ENCODE results near the gene UBE2F. TPM values are rescaled to one million over a fixed set of nuclear protein-coding genes. Genes with fewer than 3 reads are reported as not detected.

UBE2F gene
- polyA plus RNA-seq, 1 of the 3 experiments (the other 2 are of a cell fraction) = 56.9 TPM

DNA sequence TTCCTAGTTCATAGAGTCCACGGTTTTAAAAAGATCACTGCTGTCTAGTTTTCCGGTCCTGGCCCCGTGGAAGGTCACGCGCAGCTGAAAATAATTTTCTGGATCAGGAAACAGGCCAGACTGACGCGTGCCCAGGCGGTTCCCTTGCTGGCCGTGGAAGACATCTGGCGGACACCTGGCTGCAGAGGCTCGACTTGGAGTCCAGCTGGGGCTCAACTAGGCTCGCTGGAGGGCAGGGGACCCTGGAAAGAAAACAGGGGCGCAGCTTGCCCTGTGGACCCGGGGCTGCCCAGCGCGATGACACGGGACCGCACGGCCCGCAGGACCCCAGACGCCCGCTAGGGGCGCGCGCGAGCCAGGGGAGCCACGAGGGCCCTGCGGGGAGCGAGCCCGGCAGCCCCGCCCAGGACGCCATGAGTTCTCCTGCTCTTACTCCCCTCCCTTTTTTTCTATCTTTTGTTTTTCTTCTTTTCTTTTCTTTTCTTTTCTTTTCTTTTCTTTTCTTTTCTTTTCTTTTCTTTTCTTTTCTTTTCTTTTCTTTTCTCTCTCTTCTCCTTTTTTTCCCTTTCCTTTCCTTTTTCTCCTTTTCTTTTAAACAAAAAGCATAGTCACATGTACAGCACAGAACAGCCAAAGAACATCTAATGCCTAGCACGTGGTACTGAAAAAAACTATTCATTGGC, 43.2 kb upstream of the UBE2F start:
- TF ChIP-seq FOXJ3 (CRISPR knock-in tag; IDR thresholded peaks at IDR 0.05) (0 out of 2 replicates have a peak, but pooled peaks have one; percentile 56), YY1 (IDR thresholded peaks at IDR 0.05; ENCODE audit: low read depth) (peak; percentile 70), PBX3 (IDR thresholded peaks at IDR 0.05) (0 out of 2 replicates have a peak, but pooled peaks have one; percentile 7), TCF12 (IDR thresholded peaks at IDR 0.05) (peak; percentile 92), RAD21 (IDR thresholded peaks at IDR 0.05; ENCODE audit: low read length) (peak; percentile 75), IRF3 (IDR thresholded peaks at IDR 0.05; ENCODE audit: low read depth, low read length) (no peak), POLR2AphosphoS5 (IDR thresholded peaks at IDR 0.05; ENCODE audit: low read depth, low read length) (peak; percentile 60; the same call in 1 of the 2 replicates), EP300 (IDR thresholded peaks at IDR 0.05; ENCODE audit: borderline replicate concordance in 1 of 2, low read depth in 1 of 2, low read length in 1 of 2) (peak in 1 of 2 experiments; percentile 34; a peak in 1 of 4 replicates), RCOR1 (IDR thresholded peaks at IDR 0.05; ENCODE audit: low read length) (peak; percentile 84), ELF1 (IDR thresholded peaks at IDR 0.05) (no peak), TAF1 (IDR thresholded peaks at IDR 0.05; ENCODE audit: borderline replicate concordance, low read depth, low read length) (no peak), SMC3 (IDR thresholded peaks at IDR 0.05; ENCODE audit: low read depth, low read length) (peak; percentile 53; the same call in 1 of the 2 replicates), MXI1 (IDR thresholded peaks at IDR 0.05; ENCODE audit: low read depth, low read length) (peak; percentile 70; the same call in 1 of the 2 replicates), NFIC (IDR thresholded peaks at IDR 0.05; ENCODE audit: borderline replicate concordance) (no peak), CHD2 (IDR thresholded peaks at IDR 0.05; ENCODE audit: low read length, partially characterized antibody) (peak; percentile 67), FOSL2 (IDR thresholded peaks at IDR 0.05; ENCODE audit: borderline replicate concordance, low read depth) (no peak)
- TF ChIP-seq, protein P1, sequence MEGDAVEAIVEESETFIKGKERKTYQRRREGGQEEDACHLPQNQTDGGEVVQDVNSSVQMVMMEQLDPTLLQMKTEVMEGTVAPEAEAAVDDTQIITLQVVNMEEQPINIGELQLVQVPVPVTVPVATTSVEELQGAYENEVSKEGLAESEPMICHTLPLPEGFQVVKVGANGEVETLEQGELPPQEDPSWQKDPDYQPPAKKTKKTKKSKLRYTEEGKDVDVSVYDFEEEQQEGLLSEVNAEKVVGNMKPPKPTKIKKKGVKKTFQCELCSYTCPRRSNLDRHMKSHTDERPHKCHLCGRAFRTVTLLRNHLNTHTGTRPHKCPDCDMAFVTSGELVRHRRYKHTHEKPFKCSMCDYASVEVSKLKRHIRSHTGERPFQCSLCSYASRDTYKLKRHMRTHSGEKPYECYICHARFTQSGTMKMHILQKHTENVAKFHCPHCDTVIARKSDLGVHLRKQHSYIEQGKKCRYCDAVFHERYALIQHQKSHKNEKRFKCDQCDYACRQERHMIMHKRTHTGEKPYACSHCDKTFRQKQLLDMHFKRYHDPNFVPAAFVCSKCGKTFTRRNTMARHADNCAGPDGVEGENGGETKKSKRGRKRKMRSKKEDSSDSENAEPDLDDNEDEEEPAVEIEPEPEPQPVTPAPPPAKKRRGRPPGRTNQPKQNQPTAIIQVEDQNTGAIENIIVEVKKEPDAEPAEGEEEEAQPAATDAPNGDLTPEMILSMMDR (IDR thresholded peaks at IDR 0.05) = peak; percentile 93
- TF ChIP-seq, protein P2, sequence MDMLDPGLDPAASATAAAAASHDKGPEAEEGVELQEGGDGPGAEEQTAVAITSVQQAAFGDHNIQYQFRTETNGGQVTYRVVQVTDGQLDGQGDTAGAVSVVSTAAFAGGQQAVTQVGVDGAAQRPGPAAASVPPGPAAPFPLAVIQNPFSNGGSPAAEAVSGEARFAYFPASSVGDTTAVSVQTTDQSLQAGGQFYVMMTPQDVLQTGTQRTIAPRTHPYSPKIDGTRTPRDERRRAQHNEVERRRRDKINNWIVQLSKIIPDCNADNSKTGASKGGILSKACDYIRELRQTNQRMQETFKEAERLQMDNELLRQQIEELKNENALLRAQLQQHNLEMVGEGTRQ (IDR thresholded peaks at IDR 0.05; ENCODE audit: borderline replicate concordance, low read depth, low read length) = no peak
- TF ChIP-seq, protein P3, sequence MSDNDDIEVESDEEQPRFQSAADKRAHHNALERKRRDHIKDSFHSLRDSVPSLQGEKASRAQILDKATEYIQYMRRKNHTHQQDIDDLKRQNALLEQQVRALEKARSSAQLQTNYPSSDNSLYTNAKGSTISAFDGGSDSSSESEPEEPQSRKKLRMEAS (IDR thresholded peaks at IDR 0.05; ENCODE audit: low read depth) = peak; percentile 69
- Histone ChIP-seq H4K20me1 (ENCODE audit: insufficient read depth) (no peaks in the 10 kb centered on the region), H3K9me3 (no peaks in the 10 kb centered on the region), H3K36me3 (replicated peaks in 1 of 2; ENCODE audit: control insufficient read depth in 1 of 2, insufficient read depth in 2 of 2, low read length in 1 of 2) (no peaks in the 10 kb centered on the region), H3K9me2 (no peaks in the 10 kb centered on the region), H3K4me3 (ENCODE audit: low read depth in 2 of 2, low read length in 1 of 2) (peak overlapping the region; percentile 24 to 52; a peak in 2 of 4 replicates), H3K4me1 (ENCODE audit: control insufficient read depth in 1 of 2, insufficient read depth in 2 of 2, low read depth in 1 of 2, low read length in 1 of 2) (peaks cover 0 to 17% of the 10 kb centered on the region in 2 experiments; a peak in 2 of 4 replicates), H2AFZ (ENCODE audit: low read depth) (peak overlapping the region; percentile 84), H3K79me2 (ENCODE audit: insufficient read depth) (no peaks in the 10 kb centered on the region), H3K27ac (ENCODE audit: low read depth in 2 of 2, low read length in 1 of 2) (peak overlapping the region in 1 of 2 experiments; percentile 94; a peak in 2 of 4 replicates), H3K4me2 (peak overlapping the region; percentile 79), H3K27me3 (ENCODE audit: insufficient read depth) (no peaks in the 10 kb centered on the region), H3K9ac (no peak overlapping the region), H3F3A (replicated peaks; ENCODE audit: insufficient read depth) (no peaks in the 10 kb centered on the region)
- ChIA-PET POLR2A (interaction anchor here (0.6 to 1.6 kb wide), 8 partner anchors 10 to 65 kb away, joined by 3 to 9 read pairs (median 4); partner anchors contain the start of gene RAMP1), CTCF (interaction anchor here (0.6 to 6.7 kb wide), 42 partner anchors 8 to 340 kb away, joined by 3 to 71 read pairs (median 4); partner anchors contain the start of gene RAMP1)
- 7% methylated on average over 21 of the region's 33 CpGs for WGBS (ENCODE audit: low lambda C conversion rate)
- peak; percentile 98 for DNase-seq
